ENCODE measurements around the gene PPP1R27.

GRCh38 chr17:81841866-81842265 is 7.0 kb upstream of the PPP1R27 start:
- TF ChIP-seq CTCF (conservative IDR thresholded peaks at IDR 0.05 in 1 of 2, IDR thresholded peaks at IDR 0.05 in 1 of 2; ENCODE audit: low read depth in 1 of 2, low read length in 2 of 2) (no peak), EZH2 (IDR thresholded peaks at IDR 0.05; ENCODE audit: low read length, missing control alignments) (no peak)
